ENCODE measurements around the gene MPND. TPM values are rescaled to one million over a fixed set of nuclear protein-coding genes. Genes with fewer than 3 reads are reported as not detected.

MPND gene
- total and polyA plus RNA-seq, 12 donors: 4.5 to 52.3 (median 16.1) TPM

GRCh38 chr19:4361152-4362046 is 18.0 kb downstream of the MPND start:
- Histone ChIP-seq H3K36me3 (replicated peaks in 1 of 2) (peaks cover 0 to 77% of the 10 kb centered on the region in 2 donors), H3K9me3 (replicated peaks in 1 of 3) (no peaks in the 10 kb centered on the region), H3K4me1 (replicated peaks in 1 of 2) (peaks cover 13 to 18% of the 10 kb centered on the region in 2 donors), H3K4me3 (no peak overlapping the region), H3K27ac (peak overlapping the region; percentile 29 to 83 (median 75)), H3K27me3 (no peaks in the 10 kb centered on the region)
- WGBS, 4 donors: 31 to 69% (median 61%) methylated on average over 12 to 50 of the region's 50 CpGs
- peak; percentile 62 to 80 (median 71) for DNase-seq
- TF ChIP-seq POLR2A (IDR thresholded peaks at IDR 0.05) (no peak), CTCF (IDR thresholded peaks at IDR 0.05) (no peak)
- intact Hi-C loops (cut with DNase I): loop anchor here in 1 of 2 donors (5.0 kb wide), 1 partner anchor 36 kb away; no protein-coding TSS in a partner anchor

GRCh38 chr19:4362101-4362828 is 18.9 kb downstream of the MPND start:
- TF ChIP-seq POLR2A (IDR thresholded peaks at IDR 0.05): no peak
- no peak for TF ChIP-seq CTCF (IDR thresholded peaks at IDR 0.05)
- DNase-seq: peak in 3 of 7 donors; percentile 20 to 36 (median 31)
- Histone ChIP-seq H3K4me1 (replicated peaks in 1 of 2) (peaks cover 13 to 18% of the 10 kb centered on the region in 2 donors), H3K27ac (peak overlapping the region in 2 of 5 donors; percentile 75 to 83), H3K4me3 (no peak overlapping the region), H3K27me3 (no peaks in the 10 kb centered on the region), H3K36me3 (replicated peaks in 1 of 2) (peaks cover 0 to 86% of the 10 kb centered on the region in 2 donors), H3K9me3 (replicated peaks in 1 of 3) (no peaks in the 10 kb centered on the region)
- 87 to 92% (median 88%) methylated on average over 18 to 32 of the region's 32 CpGs for WGBS, 4 donors
- intact Hi-C loops (cut with DNase I): loop anchor here in 1 of 2 donors (5.0 kb wide), 1 partner anchor 35 kb away; no protein-coding TSS in a partner anchor

- peak in 2 of 6 experiments; percentile 9 to 20 for TF ChIP-seq CTCF (IDR thresholded peaks at IDR 0.05)
- no peak for TF ChIP-seq POLR2A (IDR thresholded peaks at IDR 0.05)
- peak in 3 of 7 donors; percentile 16 to 43 (median 33) for DNase-seq
- Histone ChIP-seq H3K27me3 (no peaks in the 10 kb centered on the region), H3K4me3 (no peak overlapping the region), H3K36me3 (replicated peaks in 1 of 2) (peaks cover 0 to 87% of the 10 kb centered on the region in 2 donors), H3K9me3 (replicated peaks in 1 of 3) (no peaks in the 10 kb centered on the region), H3K4me1 (replicated peaks in 1 of 2) (peaks cover 16 to 22% of the 10 kb centered on the region in 2 donors), H3K27ac (peak overlapping the region in 2 of 5 donors; percentile 45 to 47)
- WGBS, 4 donors: 62 to 76% (median 69%) methylated on average over 5 to 22 of the region's 22 CpGs
- intact Hi-C loops (cut with DNase I): loop anchor here in 1 of 2 donors (5.0 kb wide), 1 partner anchor 34 kb away; no protein-coding TSS in a partner anchor
These were observed 19.6 kb downstream of the MPND start for GRCh38 chr19:4362831-4363545.
